Measurements from ENCODE around the gene BCL11A. TPM values are rescaled to one million over a fixed set of nuclear protein-coding genes. Genes with fewer than 3 reads are reported as not detected.

The BCL11A gene
- polyA plus RNA-seq, 1 donor: 28.2 TPM

DNA sequence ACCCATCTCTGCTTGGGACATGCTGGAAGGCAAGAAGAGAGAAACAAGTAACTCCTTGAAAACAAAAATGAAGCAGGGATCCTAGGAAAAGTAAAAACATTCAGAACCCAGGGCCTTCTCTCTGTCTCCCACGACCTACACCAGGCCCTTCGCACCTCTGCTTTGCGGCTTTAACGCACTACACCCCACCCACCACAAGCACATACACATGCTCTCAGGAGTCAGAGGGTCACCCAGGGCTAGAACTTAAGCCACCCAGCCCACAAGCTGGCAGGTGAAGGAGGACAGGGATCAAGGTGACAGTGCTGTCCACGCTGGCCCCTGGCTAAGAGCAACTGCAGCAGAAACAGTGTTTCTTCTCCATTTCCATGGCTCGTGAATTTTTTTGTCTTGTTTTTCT lies 72.2 kb downstream of the BCL11A start:
- Histone ChIP-seq H3K27ac (ENCODE audit: low read length) (peak overlapping the region; percentile 68), H3K4me1 (ENCODE audit: control insufficient read depth, insufficient read depth, low read length) (peaks cover 58% of the 10 kb centered on the region)

DNA sequence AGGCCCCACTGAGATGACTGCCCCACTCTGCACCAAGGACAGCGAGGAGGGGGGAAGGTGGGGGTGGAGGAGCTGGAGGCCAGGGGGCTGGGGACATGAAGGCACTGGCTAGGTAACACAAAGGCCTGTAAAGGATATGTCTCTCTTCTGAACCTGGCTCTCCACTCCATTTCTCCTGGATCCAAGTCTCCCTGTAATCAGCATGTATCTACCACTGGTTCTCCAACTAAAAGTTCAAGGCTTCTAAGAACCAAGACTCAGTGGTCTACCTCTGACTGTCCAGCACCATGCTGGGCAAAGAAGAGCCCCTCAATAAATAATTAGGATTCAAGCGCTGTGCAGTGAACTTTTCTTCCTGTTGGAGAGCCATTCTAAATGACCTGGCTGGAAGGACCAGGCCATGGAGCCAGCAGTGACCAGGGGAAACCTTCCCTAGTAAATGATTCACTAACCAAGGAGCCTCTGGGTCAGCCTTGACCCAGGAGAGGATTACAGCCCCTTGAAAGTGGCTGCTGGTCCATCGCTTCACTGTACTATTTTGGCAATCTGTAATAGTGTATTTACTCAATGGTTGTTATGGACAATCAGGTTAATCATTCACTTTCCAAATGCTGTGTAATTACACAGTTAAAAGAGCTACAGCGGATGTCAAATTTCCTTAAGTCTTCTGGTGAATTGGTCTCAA lies 73.2 kb downstream of the BCL11A start:
- H3K4me3 ChIP-seq (ENCODE audit: low read length): no peak overlapping the region
- WGBS (ENCODE audit: insufficient coverage, low lambda C conversion rate): 36% methylated on average over 1 of the region's 4 CpGs
- H3K27ac ChIP-seq (ENCODE audit: low read length): peak overlapping the region; percentile 68
- peaks cover 61% of the 10 kb centered on the region for H3K4me1 ChIP-seq (ENCODE audit: control insufficient read depth, insufficient read depth, low read length)
- H3K27me3 ChIP-seq (ENCODE audit: control insufficient read depth, insufficient read depth, low read length): no peaks in the 10 kb centered on the region
- no peaks in the 10 kb centered on the region for H3K36me3 ChIP-seq (ENCODE audit: control insufficient read depth, insufficient read depth, low read length)
- H3K9me3 ChIP-seq (ENCODE audit: control insufficient read depth, low read depth, low read length): no peaks in the 10 kb centered on the region
- peak; percentile 38 to 79 for DNase-seq

More for the DNA sequence above, 72.2 kb downstream of the BCL11A start:
- H3K27me3 ChIP-seq (ENCODE audit: control insufficient read depth, insufficient read depth, low read length): no peaks in the 10 kb centered on the region
- DNase-seq: no peak
- WGBS (ENCODE audit: insufficient coverage, low lambda C conversion rate): no CpG with 5 or more reads among the region's 6 CpGs
- H3K9me3 ChIP-seq (ENCODE audit: control insufficient read depth, low read depth, low read length): no peaks in the 10 kb centered on the region
- H3K36me3 ChIP-seq (ENCODE audit: control insufficient read depth, insufficient read depth, low read length): no peaks in the 10 kb centered on the region
- H3K4me3 ChIP-seq (ENCODE audit: low read length): no peak overlapping the region

DNA sequence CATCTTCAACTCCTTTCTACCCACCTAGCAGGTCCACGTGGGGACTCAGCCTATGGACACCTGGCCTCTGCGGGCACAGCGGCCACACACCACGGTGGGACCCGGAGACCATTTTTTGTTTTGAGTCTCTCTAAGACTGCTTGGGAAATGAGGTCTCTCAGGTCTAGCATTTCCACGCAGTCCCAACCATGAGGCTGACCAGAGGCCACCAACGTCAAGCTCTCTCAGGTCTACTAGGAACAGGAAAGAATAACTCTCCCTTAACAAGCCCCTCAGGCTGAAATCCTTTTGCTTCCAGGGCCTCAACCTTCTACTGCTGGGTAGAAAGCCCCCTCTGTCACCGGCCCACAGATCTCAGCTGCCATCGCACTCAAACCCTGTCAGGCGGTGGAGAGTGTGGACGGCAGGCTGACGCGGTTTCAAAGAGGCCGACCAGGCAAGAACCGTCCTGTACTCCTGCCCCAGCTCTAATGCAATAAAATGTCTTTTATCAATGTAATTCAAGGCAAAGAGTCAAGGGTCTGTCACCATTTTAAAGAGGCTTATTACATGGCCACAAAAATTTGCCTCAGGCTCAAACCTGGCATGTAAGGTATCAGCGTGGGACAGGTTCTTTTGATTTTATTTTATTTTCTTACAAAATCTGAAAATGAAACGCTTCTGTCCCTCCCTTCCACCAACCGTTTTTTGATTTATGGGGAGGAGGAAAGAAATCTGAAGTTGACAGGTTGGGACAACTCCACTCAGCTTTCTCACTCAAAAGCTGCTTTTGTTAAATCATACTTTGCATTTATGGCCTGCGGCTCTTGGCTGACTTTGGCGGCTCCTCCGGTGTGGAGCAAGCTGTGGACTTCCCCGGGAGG lies 74.0 kb downstream of the BCL11A start:
- no peak overlapping the region for H3K4me3 ChIP-seq (ENCODE audit: low read length)
- H3K27me3 ChIP-seq (ENCODE audit: control insufficient read depth, insufficient read depth, low read length): no peaks in the 10 kb centered on the region
- peak; percentile 58 to 83 for DNase-seq
- peaks cover 56% of the 10 kb centered on the region for H3K4me1 ChIP-seq (ENCODE audit: control insufficient read depth, insufficient read depth, low read length)
- peak overlapping the region; percentile 68 for H3K27ac ChIP-seq (ENCODE audit: low read length)
- H3K9me3 ChIP-seq (ENCODE audit: control insufficient read depth, low read depth, low read length): no peaks in the 10 kb centered on the region
- no CpG with 5 or more reads among the region's 22 CpGs for WGBS (ENCODE audit: insufficient coverage, low lambda C conversion rate)
- no peaks in the 10 kb centered on the region for H3K36me3 ChIP-seq (ENCODE audit: control insufficient read depth, insufficient read depth, low read length)

DNA sequence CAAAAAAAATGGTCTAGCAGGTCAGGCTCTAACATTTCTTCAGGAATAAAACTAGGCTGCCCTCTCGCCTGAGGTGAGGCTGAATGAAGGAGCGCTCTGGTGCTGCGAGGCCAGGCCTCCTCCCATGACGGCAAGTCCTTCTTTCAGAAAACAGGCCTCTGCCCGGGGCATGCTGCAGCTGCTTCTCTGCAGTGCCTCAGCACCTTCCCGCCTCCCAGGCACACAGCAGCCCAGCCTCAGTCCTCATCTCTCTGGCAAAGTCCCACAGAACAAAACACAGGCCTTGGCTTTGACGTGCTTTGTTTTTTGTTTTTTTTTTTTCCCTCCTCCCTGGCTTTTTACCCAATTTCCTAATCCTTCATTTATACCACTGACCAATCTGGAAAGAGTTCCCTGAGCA lies 74.8 kb downstream of the BCL11A start:
- H3K27ac ChIP-seq (ENCODE audit: low read length): peak overlapping the region; percentile 68
- WGBS (ENCODE audit: insufficient coverage, low lambda C conversion rate): 86% methylated on average over 1 of the region's 7 CpGs

DNA sequence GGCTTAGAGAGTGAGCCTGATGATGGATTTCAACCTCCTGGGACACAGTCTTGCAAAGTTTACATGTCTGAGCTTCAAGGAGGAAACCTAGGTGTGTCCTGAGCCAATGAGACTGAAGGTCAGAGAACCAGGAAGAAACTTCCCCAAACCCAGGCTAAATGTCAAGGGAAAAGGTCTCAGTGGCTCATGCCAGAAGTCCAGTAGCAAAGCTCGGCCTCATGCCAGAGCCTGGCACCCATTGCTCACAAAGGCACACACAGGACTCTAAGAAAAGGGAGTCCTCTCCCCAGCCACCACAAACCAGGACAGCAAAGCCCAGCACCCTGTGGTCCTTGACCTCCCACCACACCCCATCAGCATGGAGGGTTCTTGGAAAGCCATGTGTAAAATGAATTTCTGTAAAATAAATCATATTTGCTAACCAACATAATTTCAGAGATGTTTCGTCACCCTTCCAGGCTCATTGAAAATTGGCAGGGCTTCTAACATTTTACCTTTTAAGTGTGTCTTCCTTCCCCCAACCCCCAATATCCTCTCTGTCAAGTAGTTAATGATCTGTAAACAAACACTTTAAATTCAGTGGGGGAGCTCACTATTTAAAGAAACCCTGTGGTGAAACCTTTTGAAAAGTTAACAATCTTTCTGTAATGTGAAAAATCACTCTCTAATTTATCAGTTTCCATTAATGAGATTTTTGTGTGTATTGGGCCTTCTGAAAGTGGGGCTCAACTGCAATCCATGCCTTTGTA lies 77.1 kb downstream of the BCL11A start:
- no peak overlapping the region for H3K27ac ChIP-seq (ENCODE audit: low read length)
- H3K4me1 ChIP-seq (ENCODE audit: control insufficient read depth, insufficient read depth, low read length): peaks cover 39% of the 10 kb centered on the region
- 60% methylated on average over 1 of the region's 2 CpGs for WGBS (ENCODE audit: insufficient coverage, low lambda C conversion rate)
- DNase-seq: no peak
- H3K36me3 ChIP-seq (ENCODE audit: control insufficient read depth, insufficient read depth, low read length): no peaks in the 10 kb centered on the region
- H3K9me3 ChIP-seq (ENCODE audit: control insufficient read depth, low read depth, low read length): no peaks in the 10 kb centered on the region
- no peak overlapping the region for H3K4me3 ChIP-seq (ENCODE audit: low read length)
- no peaks in the 10 kb centered on the region for H3K27me3 ChIP-seq (ENCODE audit: control insufficient read depth, insufficient read depth, low read length)

More for the DNA sequence above, 74.8 kb downstream of the BCL11A start:
- Histone ChIP-seq H3K27me3 (ENCODE audit: control insufficient read depth, insufficient read depth, low read length) (no peaks in the 10 kb centered on the region), H3K4me1 (ENCODE audit: control insufficient read depth, insufficient read depth, low read length) (peaks cover 51% of the 10 kb centered on the region), H3K36me3 (ENCODE audit: control insufficient read depth, insufficient read depth, low read length) (no peaks in the 10 kb centered on the region), H3K4me3 (ENCODE audit: low read length) (no peak overlapping the region), H3K9me3 (ENCODE audit: control insufficient read depth, low read depth, low read length) (no peaks in the 10 kb centered on the region)
- no peak for DNase-seq

DNA sequence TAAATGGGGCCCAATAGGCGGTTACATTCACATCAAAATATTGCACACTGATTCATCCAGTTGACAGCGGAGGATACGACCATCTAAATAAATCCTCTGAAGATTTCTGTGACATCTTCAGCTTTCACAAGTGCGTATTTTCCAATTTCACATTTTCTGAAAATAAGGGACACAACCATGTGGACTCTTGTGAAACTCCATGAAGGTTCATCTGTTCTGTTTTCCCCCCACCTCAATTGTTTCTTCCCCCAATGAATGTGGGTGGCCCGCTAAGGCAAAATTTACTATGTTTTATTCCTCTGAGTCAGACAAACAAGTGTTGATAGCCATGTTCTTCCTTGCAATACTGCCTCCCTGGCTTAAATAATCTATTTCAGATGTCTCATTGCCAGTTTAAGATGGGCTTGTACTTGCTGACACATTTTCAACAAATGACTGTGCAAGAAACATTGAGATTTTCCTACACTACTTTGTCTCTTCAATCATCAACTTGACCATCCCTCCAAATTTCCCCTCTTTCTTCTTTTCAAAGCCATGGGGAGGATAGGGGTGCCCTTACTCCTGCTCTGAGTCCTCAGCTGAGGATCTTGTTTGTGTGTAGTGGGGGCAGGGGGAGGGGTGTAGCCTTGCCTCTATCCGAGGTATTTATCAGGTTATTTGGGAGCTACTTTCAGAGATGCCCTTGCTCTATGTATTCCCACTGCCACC lies 78.2 kb downstream of the BCL11A start:
- H3K4me1 ChIP-seq (ENCODE audit: control insufficient read depth, insufficient read depth, low read length): peaks cover 28% of the 10 kb centered on the region
- no peak overlapping the region for H3K27ac ChIP-seq (ENCODE audit: low read length)
- no peaks in the 10 kb centered on the region for H3K27me3 ChIP-seq (ENCODE audit: control insufficient read depth, insufficient read depth, low read length)
- no peak for DNase-seq
- H3K4me3 ChIP-seq (ENCODE audit: low read length): no peak overlapping the region
- WGBS (ENCODE audit: insufficient coverage, low lambda C conversion rate): no CpG with 5 or more reads among the region's 6 CpGs
- H3K36me3 ChIP-seq (ENCODE audit: control insufficient read depth, insufficient read depth, low read length): no peaks in the 10 kb centered on the region
- no peaks in the 10 kb centered on the region for H3K9me3 ChIP-seq (ENCODE audit: control insufficient read depth, low read depth, low read length)

DNA sequence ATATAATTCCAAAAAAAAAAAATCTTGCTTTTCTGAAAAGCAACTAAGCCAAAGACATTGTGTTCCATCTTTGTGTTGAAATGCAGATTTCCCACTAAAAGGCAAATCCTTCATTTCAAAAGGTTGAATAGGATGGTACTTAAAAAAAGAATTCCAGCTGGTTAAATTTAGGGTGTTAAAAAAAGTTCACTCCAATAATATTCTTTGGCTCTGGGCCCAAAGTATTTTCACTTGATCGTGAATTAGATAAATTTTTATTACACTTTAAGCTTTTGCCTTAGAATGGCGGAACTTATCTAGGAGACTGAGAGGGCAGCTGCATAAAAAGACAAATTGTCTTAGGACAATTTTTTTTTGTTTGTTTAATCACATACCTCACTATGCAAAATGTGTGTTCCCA lies 79.2 kb downstream of the BCL11A start:
- Histone ChIP-seq H3K36me3 (ENCODE audit: control insufficient read depth, insufficient read depth, low read length) (no peaks in the 10 kb centered on the region), H3K4me3 (ENCODE audit: low read length) (no peak overlapping the region), H3K27me3 (ENCODE audit: control insufficient read depth, insufficient read depth, low read length) (no peaks in the 10 kb centered on the region), H3K27ac (ENCODE audit: low read length) (no peak overlapping the region), H3K9me3 (ENCODE audit: control insufficient read depth, low read depth, low read length) (no peaks in the 10 kb centered on the region), H3K4me1 (ENCODE audit: control insufficient read depth, insufficient read depth, low read length) (peaks cover 19% of the 10 kb centered on the region)
- DNase-seq: no peak
- 67% methylated on average over 2 of the region's 2 CpGs for WGBS (ENCODE audit: insufficient coverage, low lambda C conversion rate)

DNA sequence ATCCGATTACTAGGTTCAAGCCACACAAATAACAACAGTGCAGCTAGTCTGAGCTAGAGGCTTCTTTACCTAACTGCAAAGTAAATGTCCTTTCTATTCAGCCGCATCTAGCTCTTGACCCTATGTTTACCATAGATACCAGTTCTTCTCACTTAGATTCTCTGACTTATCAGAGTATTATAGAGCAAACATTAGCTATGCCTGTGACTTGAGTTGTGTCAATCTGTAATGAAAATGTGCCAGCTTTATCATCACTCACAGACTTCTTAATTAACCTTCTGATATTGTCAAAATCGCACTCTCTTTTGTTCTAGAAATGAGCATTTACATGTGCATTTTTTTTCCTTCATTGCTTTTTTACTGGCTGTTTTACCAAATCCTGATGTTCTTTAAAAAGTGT lies 79.9 kb downstream of the BCL11A start:
- WGBS (ENCODE audit: insufficient coverage, low lambda C conversion rate): 33% methylated on average over 1 of the region's 3 CpGs
- Histone ChIP-seq H3K27ac (ENCODE audit: low read length) (no peak overlapping the region), H3K4me1 (ENCODE audit: control insufficient read depth, insufficient read depth, low read length) (peaks cover 11% of the 10 kb centered on the region), H3K36me3 (ENCODE audit: control insufficient read depth, insufficient read depth, low read length) (peaks cover under 1% of the 10 kb centered on the region), H3K27me3 (ENCODE audit: control insufficient read depth, insufficient read depth, low read length) (no peaks in the 10 kb centered on the region), H3K9me3 (ENCODE audit: control insufficient read depth, low read depth, low read length) (no peaks in the 10 kb centered on the region), H3K4me3 (ENCODE audit: low read length) (no peak overlapping the region)
- no peak for DNase-seq

DNA sequence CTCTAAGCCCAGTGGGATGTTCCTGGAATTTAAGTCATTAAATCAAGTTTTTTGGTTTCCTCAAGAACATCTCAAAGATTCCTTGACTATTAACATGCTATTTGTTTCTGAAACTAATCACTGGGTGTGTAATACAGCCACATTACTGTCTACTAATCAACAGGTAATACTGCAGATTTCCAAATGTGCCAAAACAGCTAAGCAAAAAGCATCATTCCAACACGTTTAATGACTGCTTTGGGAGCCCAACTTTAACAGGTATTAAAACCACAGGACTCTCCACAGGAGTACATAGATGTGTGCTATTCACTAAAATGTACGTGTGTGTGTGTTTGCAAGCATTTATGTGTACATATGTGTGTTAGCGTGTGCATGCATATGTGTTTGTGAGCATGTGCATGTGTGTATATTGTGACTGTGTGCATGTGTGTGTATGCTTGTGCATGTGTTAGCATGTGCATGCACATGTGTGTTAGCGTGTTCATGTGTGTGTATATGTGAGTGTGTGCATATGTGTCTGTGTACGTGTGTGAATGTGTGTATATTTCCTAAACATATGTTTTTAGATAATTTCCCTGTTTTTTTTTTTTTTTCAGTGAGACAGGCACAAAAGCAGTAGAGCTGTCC lies 80.7 kb downstream of the BCL11A start:
- no peak for DNase-seq
- Histone ChIP-seq H3K27ac (ENCODE audit: low read length) (no peak overlapping the region), H3K9me3 (ENCODE audit: control insufficient read depth, low read depth, low read length) (no peaks in the 10 kb centered on the region), H3K4me3 (ENCODE audit: low read length) (no peak overlapping the region), H3K4me1 (ENCODE audit: control insufficient read depth, insufficient read depth, low read length) (peaks cover 6% of the 10 kb centered on the region), H3K27me3 (ENCODE audit: control insufficient read depth, insufficient read depth, low read length) (no peaks in the 10 kb centered on the region), H3K36me3 (ENCODE audit: control insufficient read depth, insufficient read depth, low read length) (peaks cover 4% of the 10 kb centered on the region)
- no CpG with 5 or more reads among the region's 5 CpGs for WGBS (ENCODE audit: insufficient coverage, low lambda C conversion rate)
